NCI-H1417 (cell line): Measurements from ENCODE around the gene RBSN.

Experiments used
- DNase-seq, 3 experiments: peaks; one replicate each; lab custom pipeline; 2025; lab: John Stamatoyannopoulos, UW

Gene RBSN

GRCh38 chr3:15099364-15100098, 583 bp upstream of the RBSN start:
- DNase-seq, result peak in 1 of 3 experiments; percentile 35

GRCh38 chr3:15097891-15098290, 1.1 kb downstream of the RBSN start:
- DNase-seq, result no peak

- DNase-seq, result no peak
Observed at GRCh38 chr3:15096046-15096445, 2.9 kb downstream of the RBSN start.

DNA sequence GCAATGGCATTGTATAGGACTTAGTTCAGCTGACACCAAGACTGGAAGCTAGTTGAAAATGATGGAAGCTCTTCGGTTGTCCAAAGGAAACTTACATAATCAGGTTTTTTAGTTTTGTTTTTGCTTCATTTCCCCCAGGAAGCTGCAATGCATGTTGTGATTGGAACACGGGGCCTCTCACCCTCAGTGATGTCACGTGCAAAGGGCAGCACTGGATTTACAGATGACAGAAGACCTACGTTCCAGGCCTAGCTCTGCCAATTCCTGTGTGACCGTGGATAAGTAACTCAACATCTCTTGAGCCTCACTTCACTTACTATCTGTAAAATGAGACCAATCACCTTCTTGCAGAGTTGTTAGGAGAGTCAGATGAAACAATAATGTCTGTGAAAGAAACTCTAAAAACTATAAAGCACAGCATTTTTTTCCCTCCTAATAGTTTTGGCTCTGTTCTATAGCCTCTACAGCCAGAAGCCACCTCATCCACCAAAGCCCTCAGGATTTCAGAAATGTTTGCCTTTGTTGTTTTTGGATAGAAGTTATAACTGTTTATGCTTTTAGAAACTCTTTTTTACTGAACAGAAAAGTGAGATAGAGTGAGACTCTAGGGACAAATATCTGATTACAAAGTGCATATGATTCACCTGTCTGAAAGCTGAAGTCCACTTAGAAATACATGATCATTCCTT, 4.6 kb downstream of the RBSN start:
- no peak for DNase-seq

- DNase-seq, result no peak
Observed at GRCh38 chr3:15092686-15093085, 6.3 kb downstream of the RBSN start.

- DNase-seq, result no peak
Observed at GRCh38 chr3:15091575-15091974, 7.4 kb downstream of the RBSN start.

GRCh38 chr3:15089201-15089600, 9.7 kb downstream of the RBSN start:
- peak in 1 of 3 experiments; percentile 3 for DNase-seq

GRCh38 chr3:15086699-15087098, 12.2 kb downstream of the RBSN start:
- no peak for DNase-seq

DNA sequence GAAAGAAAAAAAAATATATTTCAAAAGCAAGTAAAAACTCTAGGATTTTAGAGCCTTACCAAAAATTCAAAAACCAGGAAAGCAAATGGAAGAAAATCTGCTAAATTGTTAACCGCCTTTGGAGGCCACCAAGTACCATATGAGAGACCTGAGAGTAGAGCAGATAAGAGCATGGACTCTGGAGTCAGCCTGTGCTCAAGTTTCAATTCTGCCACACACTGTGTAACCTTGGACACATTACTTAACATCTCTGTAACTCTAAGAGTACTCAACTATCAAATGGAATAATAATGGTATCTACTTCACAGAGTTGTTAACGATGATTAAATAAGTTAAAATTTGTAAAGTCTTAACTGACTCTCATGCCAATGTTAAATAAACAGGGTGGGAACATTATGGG, 12.7 kb downstream of the RBSN start:
- no peak for DNase-seq

DNA sequence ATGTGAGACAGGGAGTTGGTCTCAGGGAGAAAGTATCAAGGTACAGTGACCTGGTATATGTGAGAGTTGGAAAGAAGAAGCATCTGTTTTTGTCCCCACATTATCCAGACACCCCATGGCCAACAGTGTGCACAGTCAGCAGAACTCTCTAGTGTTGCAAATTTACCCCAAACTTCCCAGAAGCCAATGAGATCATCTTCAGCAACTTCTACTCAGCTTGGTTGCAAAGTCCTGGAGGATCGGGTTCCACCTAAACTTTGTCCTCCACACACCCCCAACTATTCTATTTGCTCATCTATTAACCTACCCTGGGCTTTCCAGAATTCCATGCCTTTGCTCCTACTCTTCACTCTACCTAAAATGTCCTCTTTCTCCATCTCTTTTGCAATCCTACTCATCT, 15.7 kb downstream of the RBSN start:
- no peak for DNase-seq

- DNase-seq, result no peak
Observed at GRCh38 chr3:15081960-15082664, 16.8 kb downstream of the RBSN start.

DNA sequence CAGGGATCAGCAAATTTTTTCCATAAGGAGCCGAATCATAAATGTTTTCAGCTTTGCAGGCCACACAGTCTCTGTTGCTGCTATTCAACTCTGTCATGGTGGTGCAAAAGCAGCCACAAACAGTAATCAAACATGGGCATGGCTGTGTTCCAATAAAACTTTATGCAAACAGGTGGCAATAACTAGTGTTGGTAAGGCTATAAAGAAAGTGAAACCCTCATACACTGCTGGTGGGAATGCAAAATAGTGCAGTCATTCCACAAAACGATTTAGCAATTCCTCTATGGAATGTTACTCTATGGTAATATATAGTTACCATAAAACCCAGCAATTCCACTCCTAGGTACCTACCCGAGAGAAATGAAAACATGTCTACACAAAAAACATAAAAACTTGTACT, 19.9 kb downstream of the RBSN start:
- DNase-seq, result no peak

DNA sequence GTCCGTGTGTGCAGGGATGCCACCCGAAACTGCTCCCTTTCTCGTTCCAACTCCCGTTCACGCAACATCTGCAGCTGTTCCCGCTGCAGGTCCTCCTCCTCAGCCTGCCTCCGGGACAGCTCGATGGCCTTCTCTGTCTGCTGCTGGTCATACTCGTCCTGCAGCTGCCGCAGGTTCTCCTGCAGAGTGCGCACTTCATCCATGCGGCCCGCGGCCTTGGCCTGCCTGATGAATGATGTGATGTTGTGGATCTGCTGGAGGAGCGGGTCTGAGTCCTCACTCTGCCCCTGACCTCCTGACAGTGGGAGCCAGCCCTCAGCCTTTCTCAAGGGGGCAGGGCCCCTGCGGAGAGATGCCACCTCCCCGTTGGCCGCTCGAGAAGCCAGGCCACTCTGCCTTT, 24.4 kb downstream of the RBSN start:
- no peak for DNase-seq

GRCh38 chr3:15071699-15072098, 27.2 kb downstream of the RBSN start:
- DNase-seq, result no peak

- no peak for DNase-seq
Observed at GRCh38 chr3:15069441-15069840, 29.5 kb downstream of the RBSN start.

DNA sequence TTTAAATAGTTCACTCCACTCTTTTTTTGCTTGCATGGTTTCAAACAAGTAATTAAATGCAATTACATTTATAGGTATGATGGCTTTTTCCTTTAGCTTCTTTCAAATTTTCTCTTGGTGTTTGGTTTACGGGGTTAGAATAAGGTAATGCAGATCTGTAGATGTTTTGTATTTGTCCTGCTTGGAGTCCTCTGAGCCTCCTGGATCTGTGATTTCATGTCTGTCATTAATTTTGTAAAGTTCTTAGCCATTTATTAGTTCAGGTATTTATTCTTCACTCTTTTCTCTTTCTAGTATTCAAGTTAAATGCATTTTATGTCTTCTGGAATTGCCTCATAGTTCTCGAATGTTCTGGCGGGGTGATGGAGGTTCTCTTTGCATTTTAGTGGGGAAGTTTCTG, 32.5 kb downstream of the RBSN start:
- DNase-seq, result no peak

- DNase-seq, result no peak
Observed at GRCh38 chr3:15065550-15066007, 33.4 kb downstream of the RBSN start.

DNA sequence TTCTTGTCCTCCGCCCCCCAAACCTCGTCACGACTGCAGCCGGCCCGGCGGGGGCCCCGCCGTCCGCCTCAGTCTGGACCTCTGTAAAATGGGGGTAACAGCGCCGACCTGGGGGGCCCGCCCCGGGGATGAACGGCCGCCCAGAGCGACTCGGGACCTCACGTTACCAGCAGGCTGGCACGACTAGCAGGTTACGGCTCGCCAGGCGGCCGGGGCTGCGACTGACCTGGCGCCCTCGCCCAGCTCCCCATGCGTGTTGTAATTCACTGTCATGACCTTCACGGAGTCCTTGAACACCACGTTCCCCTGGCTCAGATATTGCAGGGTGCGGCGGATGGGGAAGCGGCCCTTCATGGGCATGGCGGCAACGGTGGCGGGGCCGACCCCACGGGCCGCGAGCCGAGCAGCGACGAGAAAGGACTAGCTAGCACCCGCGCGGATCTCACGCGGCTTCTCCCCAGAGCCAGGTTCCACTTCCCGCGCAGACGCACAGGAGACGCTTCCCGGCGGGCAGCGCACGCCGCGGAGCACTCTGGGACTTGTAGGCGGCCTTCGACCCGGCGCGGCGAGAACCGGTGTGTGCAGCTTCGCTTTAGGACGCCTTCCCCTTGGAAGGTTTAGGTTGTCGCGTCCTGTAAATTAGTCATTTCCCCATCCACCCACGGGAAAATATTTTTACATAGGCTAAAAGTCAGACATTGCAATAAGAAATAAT, 34.0 kb downstream of the RBSN start, which contains the start of gene MRPS25:
TSS of gene MRPS25 (minus strand) at position 481 of the 715 bp plus-strand sequence. CDS start at position 360, 121 bp downstream.
- DNase-seq, result peak; percentile 73 to 83 (median 78)

DNA sequence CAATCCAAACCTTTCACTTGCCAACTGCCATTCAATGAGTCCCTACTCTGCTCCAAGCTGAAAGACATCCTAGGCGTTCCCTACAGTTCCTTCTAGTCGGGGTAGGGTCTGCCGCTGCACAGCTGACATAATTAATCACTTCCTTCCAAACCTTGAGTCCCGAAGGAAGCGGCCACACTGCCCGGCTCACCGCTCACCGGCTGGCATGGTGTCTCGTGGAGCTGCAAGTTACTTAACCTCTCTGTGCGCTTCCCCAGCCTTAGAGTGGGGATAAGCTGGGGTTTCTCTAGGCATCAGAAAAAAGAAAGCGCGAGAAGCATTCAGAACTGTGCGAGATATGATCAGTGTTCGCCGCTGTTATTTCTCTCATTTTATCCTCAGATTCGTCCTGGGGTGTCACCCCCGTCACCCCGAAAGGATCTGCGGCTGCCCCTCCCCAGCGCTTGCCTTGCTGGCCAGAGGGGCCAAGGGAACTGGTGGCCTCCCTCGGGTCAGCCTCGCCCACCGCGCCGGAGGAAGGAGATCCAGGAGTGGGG, 34.6 kb downstream of the RBSN start:
- DNase-seq, result peak in 1 of 3 experiments; percentile 28

GRCh38 chr3:15063656-15064286, 35.2 kb downstream of the RBSN start:
- DNase-seq, result no peak

- no peak for DNase-seq
Observed at GRCh38 chr3:15063238-15063637, 35.7 kb downstream of the RBSN start.
